ENCODE results near the gene RARA. TPM values are rescaled to one million over a fixed set of nuclear protein-coding genes. Genes with fewer than 3 reads are reported as not detected.

RARA gene
- total RNA-seq, 2 donors from 2014 or later, result 22.7 to 27.6 TPM

DNA sequence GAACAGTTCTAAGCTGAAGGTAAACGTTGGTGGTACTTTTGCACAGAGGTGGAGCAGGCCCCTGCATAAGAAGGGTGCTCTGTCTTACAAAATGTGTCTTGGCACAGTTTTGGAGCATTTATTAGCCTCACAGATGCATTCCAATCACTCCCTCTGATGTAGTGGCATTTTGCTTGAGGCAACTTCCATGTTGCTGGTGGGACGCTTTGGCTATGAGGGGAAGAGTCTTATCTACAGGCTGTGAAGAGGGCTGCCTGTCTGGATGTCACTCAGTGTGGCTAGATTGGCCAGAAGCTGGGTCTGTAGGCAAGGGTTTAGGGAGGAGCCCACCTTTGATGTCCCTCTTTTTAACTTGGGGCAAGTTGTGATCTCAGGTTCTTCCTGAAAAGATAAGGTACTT is 2.6 kb upstream of the RARA start:
- Mint-ChIP-seq H3K27me3 (ENCODE audit: insufficient read depth) (no peaks in the 10 kb centered on the region), H3K4me1 (peaks cover 43% of the 10 kb centered on the region), H3K36me3 (ENCODE audit: low read depth) (peaks cover 15% of the 10 kb centered on the region), H3K9me3 (no peaks in the 10 kb centered on the region), H3K27ac (no peak overlapping the region), H3K4me3 (no peak overlapping the region)
- Histone ChIP-seq H3K27me3 (ENCODE audit: control insufficient read depth, insufficient read depth, low read length, poor library complexity, severe bottlenecking) (no peaks in the 10 kb centered on the region), H3K27ac (ENCODE audit: low read depth, low read length) (peak overlapping the region; percentile 82), H3K9ac (ENCODE audit: extremely low read depth, low read length, poor library complexity, severe bottlenecking) (peak overlapping the region; percentile 7), H3K9me3 (ENCODE audit: control insufficient read depth, low read length) (no peaks in the 10 kb centered on the region), H3K4me3 (ENCODE audit: low read length) (peak overlapping the region; percentile 58), H3K4me1 (ENCODE audit: control insufficient read depth, insufficient read depth, low read length) (peaks cover 35% of the 10 kb centered on the region), H3K36me3 (ENCODE audit: control insufficient read depth, insufficient read depth, low read length) (peaks cover 30% of the 10 kb centered on the region)
- 39 to 48% methylated on average over 2 of the region's 2 CpGs for WGBS, 2 experiments (ENCODE audit: insufficient coverage in 1 of 2, insufficient read length in 1 of 2)
- TF ChIP-seq, protein P1, sequence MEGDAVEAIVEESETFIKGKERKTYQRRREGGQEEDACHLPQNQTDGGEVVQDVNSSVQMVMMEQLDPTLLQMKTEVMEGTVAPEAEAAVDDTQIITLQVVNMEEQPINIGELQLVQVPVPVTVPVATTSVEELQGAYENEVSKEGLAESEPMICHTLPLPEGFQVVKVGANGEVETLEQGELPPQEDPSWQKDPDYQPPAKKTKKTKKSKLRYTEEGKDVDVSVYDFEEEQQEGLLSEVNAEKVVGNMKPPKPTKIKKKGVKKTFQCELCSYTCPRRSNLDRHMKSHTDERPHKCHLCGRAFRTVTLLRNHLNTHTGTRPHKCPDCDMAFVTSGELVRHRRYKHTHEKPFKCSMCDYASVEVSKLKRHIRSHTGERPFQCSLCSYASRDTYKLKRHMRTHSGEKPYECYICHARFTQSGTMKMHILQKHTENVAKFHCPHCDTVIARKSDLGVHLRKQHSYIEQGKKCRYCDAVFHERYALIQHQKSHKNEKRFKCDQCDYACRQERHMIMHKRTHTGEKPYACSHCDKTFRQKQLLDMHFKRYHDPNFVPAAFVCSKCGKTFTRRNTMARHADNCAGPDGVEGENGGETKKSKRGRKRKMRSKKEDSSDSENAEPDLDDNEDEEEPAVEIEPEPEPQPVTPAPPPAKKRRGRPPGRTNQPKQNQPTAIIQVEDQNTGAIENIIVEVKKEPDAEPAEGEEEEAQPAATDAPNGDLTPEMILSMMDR (conservative IDR thresholded peaks at IDR 0.05), result no peak
- DNase-seq, result peak; percentile 73

- DNase-seq, result peak; percentile 82
- Mint-ChIP-seq H3K27ac (no peak overlapping the region), H3K9me3 (no peaks in the 10 kb centered on the region), H3K4me3 (no peak overlapping the region), H3K36me3 (ENCODE audit: low read depth) (peaks cover 8% of the 10 kb centered on the region), H3K27me3 (ENCODE audit: insufficient read depth) (peaks cover 3% of the 10 kb centered on the region), H3K4me1 (peaks cover 39% of the 10 kb centered on the region)
- WGBS, 2 experiments (ENCODE audit: insufficient coverage in 1 of 2, insufficient read length in 1 of 2), result 33 to 71% methylated on average over 1 to 10 of the region's 10 CpGs
- peak overlapping the region; percentile 7 for H3K9ac ChIP-seq (ENCODE audit: extremely low read depth, low read length, poor library complexity, severe bottlenecking)
- H3K27ac ChIP-seq (ENCODE audit: low read depth, low read length), result peak overlapping the region; percentile 82
- H3K9me3 ChIP-seq (ENCODE audit: control insufficient read depth, low read length), result no peaks in the 10 kb centered on the region
- H3K27me3 ChIP-seq (ENCODE audit: control insufficient read depth, insufficient read depth, low read length, poor library complexity, severe bottlenecking), result no peaks in the 10 kb centered on the region
- peaks cover 31% of the 10 kb centered on the region for H3K4me1 ChIP-seq (ENCODE audit: control insufficient read depth, insufficient read depth, low read length)
- TF ChIP-seq, protein P1 (conservative IDR thresholded peaks at IDR 0.05), result no peak
- peaks cover 22% of the 10 kb centered on the region for H3K36me3 ChIP-seq (ENCODE audit: control insufficient read depth, insufficient read depth, low read length)
- H3K4me3 ChIP-seq (ENCODE audit: low read length), result peak overlapping the region; percentile 58
These were observed 1.8 kb upstream of the RARA start for GRCh38 chr17:40307001-40307730.

DNA sequence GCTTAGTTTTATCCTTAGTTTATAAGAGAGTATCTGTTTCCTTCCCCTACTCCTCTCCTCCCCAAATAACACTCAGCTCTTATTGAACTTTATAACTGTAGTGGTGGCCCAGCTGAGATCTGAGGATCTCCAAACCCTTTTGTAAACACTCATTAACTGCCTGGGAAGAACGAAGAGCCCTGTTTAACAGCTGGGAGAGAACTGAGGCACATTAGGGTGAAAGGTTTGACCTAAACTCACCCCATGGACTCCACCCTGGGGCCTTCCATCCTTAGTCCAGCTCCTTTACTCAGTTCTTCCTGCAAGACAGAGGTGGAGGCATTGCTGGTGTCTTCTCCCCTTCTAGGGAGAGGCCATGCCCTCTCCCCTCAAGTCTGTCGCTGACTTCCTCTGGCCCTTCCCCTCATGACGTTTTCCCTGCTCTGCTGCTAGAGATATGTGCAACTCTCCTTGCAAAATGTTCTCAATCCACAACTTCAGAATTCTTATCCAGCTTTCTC is 1.2 kb upstream of the RARA start:
- peak overlapping the region; percentile 96 for H3K4me3 ChIP-seq (ENCODE audit: low read length)
- H3K4me1 ChIP-seq (ENCODE audit: control insufficient read depth, insufficient read depth, low read length), result peaks cover 31% of the 10 kb centered on the region
- no peaks in the 10 kb centered on the region for H3K9me3 ChIP-seq (ENCODE audit: control insufficient read depth, low read length)
- H3K36me3 ChIP-seq (ENCODE audit: control insufficient read depth, insufficient read depth, low read length), result peaks cover 16% of the 10 kb centered on the region
- DNase-seq, result no peak
- TF ChIP-seq, protein P1 (conservative IDR thresholded peaks at IDR 0.05), result no peak
- Mint-ChIP-seq H3K4me1 (peaks cover 38% of the 10 kb centered on the region), H3K27ac (no peak overlapping the region), H3K36me3 (ENCODE audit: low read depth) (peaks cover 3% of the 10 kb centered on the region), H3K27me3 (ENCODE audit: insufficient read depth) (peaks cover 3% of the 10 kb centered on the region), H3K4me3 (no peak overlapping the region), H3K9me3 (no peaks in the 10 kb centered on the region)
- H3K27ac ChIP-seq (ENCODE audit: low read depth, low read length), result no peak overlapping the region
- H3K9ac ChIP-seq (ENCODE audit: extremely low read depth, low read length, poor library complexity, severe bottlenecking), result no peak overlapping the region
- 44 to 58% methylated on average over 3 of the region's 3 CpGs for WGBS, 2 experiments (ENCODE audit: insufficient coverage in 1 of 2, insufficient read length in 1 of 2)
- H3K27me3 ChIP-seq (ENCODE audit: control insufficient read depth, insufficient read depth, low read length, poor library complexity, severe bottlenecking), result no peaks in the 10 kb centered on the region
